ENCODE data around the gene NFIC.
"Not testable (repeated sequence)": the region's sequence is repeated elsewhere in the genome, so short reads cannot be mapped to it uniquely, and the experiment has no call there.

Gene NFIC

GRCh38 chr19:3373971-3374368 lies 7.6 kb downstream of the NFIC start:
- DNase-seq (ENCODE audit: low read depth in 2 of 2), result no peak

- no peak for DNase-seq (ENCODE audit: low read depth in 2 of 2)
Measured at GRCh38 chr19:3374369-3375112, 8.2 kb downstream of the NFIC start.

GRCh38 chr19:3375221-3376090 lies 9.1 kb downstream of the NFIC start:
- no peak for DNase-seq (ENCODE audit: low read depth in 2 of 2)

- DNase-seq (ENCODE audit: low read depth in 2 of 2), result not testable (repeated sequence)
Measured at GRCh38 chr19:3376091-3376455, 9.7 kb downstream of the NFIC start.

GRCh38 chr19:3378352-3379150 lies 12.2 kb downstream of the NFIC start:
- no peak for DNase-seq (ENCODE audit: low read depth in 2 of 2)

GRCh38 chr19:3380829-3381228 lies 14.4 kb downstream of the NFIC start:
- DNase-seq (ENCODE audit: low read depth in 2 of 2), result no peak

- no peak for DNase-seq (ENCODE audit: low read depth in 2 of 2)
Measured at GRCh38 chr19:3381701-3382372, 15.5 kb downstream of the NFIC start.

GRCh38 chr19:3382460-3383100 lies 16.2 kb downstream of the NFIC start:
- no peak for DNase-seq (ENCODE audit: low read depth in 2 of 2)

GRCh38 chr19:3383121-3383722 lies 16.8 kb downstream of the NFIC start:
- DNase-seq (ENCODE audit: low read depth in 2 of 2), result no peak

- DNase-seq (ENCODE audit: low read depth in 2 of 2), result no peak
Measured at GRCh38 chr19:3386447-3387234, 20.3 kb downstream of the NFIC start.

GRCh38 chr19:3387645-3388589 lies 21.5 kb downstream of the NFIC start:
- no peak for DNase-seq (ENCODE audit: low read depth in 2 of 2)

- no peak for DNase-seq (ENCODE audit: low read depth in 2 of 2)
Measured at GRCh38 chr19:3389446-3389778, 23.0 kb downstream of the NFIC start.

GRCh38 chr19:3389876-3390371 lies 23.5 kb downstream of the NFIC start:
- DNase-seq (ENCODE audit: low read depth in 2 of 2), result no peak

GRCh38 chr19:3391911-3392310 lies 25.5 kb downstream of the NFIC start:
- DNase-seq (ENCODE audit: low read depth in 2 of 2), result not testable (repeated sequence)

GRCh38 chr19:3392480-3392879 lies 26.1 kb downstream of the NFIC start:
- no peak for DNase-seq (ENCODE audit: low read depth in 2 of 2)

GRCh38 chr19:3396881-3397265 lies 30.5 kb downstream of the NFIC start:
- no peak for DNase-seq (ENCODE audit: low read depth in 2 of 2)

GRCh38 chr19:3397266-3398022 lies 31.1 kb downstream of the NFIC start:
- DNase-seq (ENCODE audit: low read depth in 2 of 2), result no peak
